CD4-positive, alpha-beta T cell treated with Interleukin-6 for 4 hours (primary cell): ENCODE results near the gene TMEM14A.
A peak's percentile ranks its signal among the peaks of the same experiment; 100 is the strongest.
"Not testable (repeated sequence)": the region's sequence is repeated elsewhere in the genome, so short reads cannot be mapped to it uniquely, and the experiment has no call there.

Source experiments
- DNase-seq: peaks from one replicate; pipeline ENCODE4 v3.0.0-alpha.2; 2020; ENCODE audit warnings: mixed read lengths

The TMEM14A gene

GRCh38 chr6:52670502-52671409 is at the start of gene TMEM14A:
Gene TMEM14A (plus strand): TSS chr6:52671113. CDS start chr6:52677103, 5,990 bp downstream.
- DNase-seq: peak; percentile 96

GRCh38 chr6:52621631-52622030 is 49.3 kb upstream of the TMEM14A start:
- no peak for DNase-seq

GRCh38 chr6:52622810-52623209 is 48.1 kb upstream of the TMEM14A start:
- DNase-seq: no peak

- no peak for DNase-seq
These were observed 38.9 kb upstream of the TMEM14A start for GRCh38 chr6:52632011-52632410.

GRCh38 chr6:52634211-52634610 is 36.7 kb upstream of the TMEM14A start:
- no peak for DNase-seq

GRCh38 chr6:52635049-52635577 is 35.8 kb upstream of the TMEM14A start:
- DNase-seq: no peak

- no peak for DNase-seq
These were observed 34.1 kb upstream of the TMEM14A start for GRCh38 chr6:52636830-52637229.

- no peak for DNase-seq
These were observed 31.4 kb upstream of the TMEM14A start for GRCh38 chr6:52639493-52639892.

- DNase-seq: no peak
These were observed 30.7 kb upstream of the TMEM14A start for GRCh38 chr6:52640170-52640569.

GRCh38 chr6:52640916-52641315 is 30.0 kb upstream of the TMEM14A start:
- no peak for DNase-seq

- DNase-seq: no peak
These were observed 29.5 kb upstream of the TMEM14A start for GRCh38 chr6:52641388-52641787.

- no peak for DNase-seq
These were observed 29.1 kb upstream of the TMEM14A start for GRCh38 chr6:52641826-52642225.

GRCh38 chr6:52642368-52642767 is 28.5 kb upstream of the TMEM14A start:
- DNase-seq: no peak

- DNase-seq: no peak
These were observed 27.8 kb upstream of the TMEM14A start for GRCh38 chr6:52643158-52643557.

GRCh38 chr6:52644253-52644652 is 26.7 kb upstream of the TMEM14A start:
- DNase-seq: no peak

GRCh38 chr6:52645976-52646375 is 24.9 kb upstream of the TMEM14A start:
- no peak for DNase-seq

- no peak for DNase-seq
These were observed 23.7 kb upstream of the TMEM14A start for GRCh38 chr6:52647199-52647598.

GRCh38 chr6:52649536-52650160 is 21.3 kb upstream of the TMEM14A start:
- DNase-seq: no peak

GRCh38 chr6:52650941-52651340 is 20.0 kb upstream of the TMEM14A start:
- DNase-seq: no peak

- no peak for DNase-seq
These were observed 17.8 kb upstream of the TMEM14A start for GRCh38 chr6:52653151-52653550.

- no peak for DNase-seq
These were observed 16.9 kb upstream of the TMEM14A start for GRCh38 chr6:52654007-52654406.

- DNase-seq: no peak
These were observed 16.3 kb upstream of the TMEM14A start for GRCh38 chr6:52654592-52654991.

GRCh38 chr6:52655941-52656340 is 15.0 kb upstream of the TMEM14A start:
- DNase-seq: not testable (repeated sequence)

GRCh38 chr6:52657870-52658269 is 13.0 kb upstream of the TMEM14A start:
- DNase-seq: no peak
